Lung (tissue), 12 donors: ENCODE measurements around the gene OR14K1. TPM values are rescaled to one million over a fixed set of nuclear protein-coding genes. Genes with fewer than 3 reads are reported as not detected.

Source experiments
- ATAC-seq: fragments of 200-7000 bp; cut with Tn5 transposase; one replicate; pipeline ENCODE4 v1.9.1; 2020; ENCODE audit warnings: moderate number of reproducible peaks; ENCODE audit not compliant: insufficient read depth, low FRiP score
- DNase-seq, 3 donors: peaks; one replicate each; pipeline ENCODE4 v3.0.0-alpha.2; 2013 to 2017
- H3K27ac ChIP-seq, 2 donors: one replicate each; pipeline ENCODE4 v1.5.1; 2013; ENCODE audit warnings: mild to moderate bottlenecking in 2 of 2, moderate library complexity in 2 of 2, control low read depth in 1 of 2, inconsistent platforms in 1 of 2, low read depth in 1 of 2, low read length in 1 of 2
- H3K27me3 ChIP-seq, 3 donors: one replicate each; pipeline ENCODE4 v1.5.1; 2013; ENCODE audit warnings: low read length in 2 of 3; ENCODE audit not compliant: control insufficient read depth in 3 of 3, insufficient read depth in 3 of 3
- H3K36me3 ChIP-seq, 4 donors: one replicate each; pipeline ENCODE4 v1.5.1; 2013; ENCODE audit warnings: low read length in 4 of 4, mild to moderate bottlenecking in 1 of 4, moderate library complexity in 1 of 4; ENCODE audit not compliant: control insufficient read depth in 4 of 4, insufficient read depth in 4 of 4
- H3K4me1 ChIP-seq, 5 donors: one replicate each; pipeline ENCODE4 v1.5.1; 2013; ENCODE audit warnings: low read length in 5 of 5, mild to moderate bottlenecking in 2 of 5, moderate library complexity in 1 of 5; ENCODE audit not compliant: control insufficient read depth in 5 of 5, insufficient read depth in 5 of 5
- H3K4me3 ChIP-seq: one replicate; pipeline ENCODE4 v1.5.1; 2013; ENCODE audit warnings: mild to moderate bottlenecking, control low read depth, moderate library complexity
- H3K9ac ChIP-seq, 2 donors: one replicate each; pipeline ENCODE4 v1.5.1; 2013; ENCODE audit warnings: low read length in 2 of 2, control low read depth in 1 of 2; ENCODE audit not compliant: insufficient read depth in 1 of 2
- H3K9me3 ChIP-seq, 4 donors: one replicate each; pipeline ENCODE4 v1.5.1; 2013; ENCODE audit warnings: low read length in 3 of 4, mild to moderate bottlenecking in 1 of 4, moderate library complexity in 1 of 4; ENCODE audit not compliant: control insufficient read depth in 4 of 4, insufficient read depth in 3 of 4
- CTCF ChIP-seq: IDR thresholded peaks from 2 replicates; pipeline ENCODE4 v1.5.1; 2012; ENCODE audit warnings: mild to moderate bottlenecking; ENCODE audit errors: control extremely low read depth, extremely low read depth
- WGBS, 2 donors: extraction: QIAGEN DNeasy Blood & Tissue Kit; methylation state at CpG; one replicate each; pipeline ENCODE4 v1.1.7; 2013; 5-methylcytosine and 5-hydroxymethylcytosine counted together
- polyA plus RNA-seq, 2 donors: library from polyadenylated mRNA; stranded (reverse); fragments of 200-250 nt; gene quantifications; one replicate each; pipeline ENCODE4 v1.2.1, GENCODE V29; 2013
- total RNA-seq, 2 donors: library from RNA; depleted of rRNA in 1 of 2; stranded (reverse); fragments of >200 nt in 1 of 2; gene quantifications; one replicate each; pipeline ENCODE4 v1.2.1, GENCODE V29; 2014 to 2021
- donor health status: control.
- donor health status: control.
- donor health status: Bipolar disorder and iron deficiency.
- donor health status: healthy.
- donor health status: DM: yes; HTN: yes; CAD: no.

Gene OR14K1
- total and polyA plus RNA-seq, 4 donors = not detected

GRCh38 chr1:247760456-247760855 lies 22.0 kb downstream of the OR14K1 start, which contains the start of gene OR1C1:
Gene OR1C1, minus strand, starts transcription at chr1:247760556. Its CDS starts 2,150 bp downstream, at chr1:247758406.
- ATAC-seq (no peak), DNase-seq (no peak)
- TF ChIP-seq CTCF = no peak
- Histone ChIP-seq H3K9ac (no peak within 1 kb of the TSS), H3K27me3 (no peaks in the 10 kb centered on the region), H3K27ac (no peak within 1 kb of the TSS), H3K9me3 (peaks cover 0 to 7% (median 2%) of the 10 kb centered on the region in 4 donors), H3K36me3 (no peaks in the 10 kb centered on the region), H3K4me1 (no peaks in the 10 kb centered on the region), H3K4me3 (no peak within 1 kb of the TSS)
- 95 to 99% methylated on average over 3 of the region's 3 CpGs for WGBS, 2 donors

- Histone ChIP-seq H3K4me3 (no peak overlapping the region), H3K27ac (no peak overlapping the region), H3K9ac (no peak overlapping the region), H3K4me1 (no peaks in the 10 kb centered on the region), H3K36me3 (no peaks in the 10 kb centered on the region), H3K27me3 (no peaks in the 10 kb centered on the region), H3K9me3 (peaks cover 0 to 2% (median 0%) of the 10 kb centered on the region in 4 donors)
- ATAC-seq = no peak
- DNase-seq = no peak
- no peak for TF ChIP-seq CTCF
Measured at GRCh38 chr1:247769603-247770002, 31.2 kb downstream of the OR14K1 start.

Other genes with a start within 250 kb of the OR14K1 start
- gene OR2C3, start 202.2 kb upstream of the OR14K1 start, total RNA-seq = under 1 TPM in 1 of 2 donors, not detected in 1; 0.03 TPM
- gene OR2C3, start 202.2 kb upstream of the OR14K1 start, polyA plus RNA-seq = under 1 TPM in 1 of 2 donors, not detected in 1; under 0.01 TPM
- gene GCSAML, start 189.5 kb upstream of the OR14K1 start, total RNA-seq = 1 to 10 TPM in 1 of 2 donors, under 1 TPM in 1; 0.40 to 1.4 TPM
- under 1 TPM; 0.06 to 0.18 TPM for gene GCSAML, start 189.5 kb upstream of the OR14K1 start, polyA plus RNA-seq
- gene OR2G2, start 150.3 kb upstream of the OR14K1 start, total RNA-seq = not detected
- gene OR2G2, start 150.3 kb upstream of the OR14K1 start, polyA plus RNA-seq = not detected
- gene OR2G3, start 133.0 kb upstream of the OR14K1 start, total RNA-seq = not detected
- gene OR2G3, start 133.0 kb upstream of the OR14K1 start, polyA plus RNA-seq = not detected
- not detected for gene OR13G1, start 58.9 kb upstream of the OR14K1 start, total RNA-seq
- not detected for gene OR13G1, start 58.9 kb upstream of the OR14K1 start, polyA plus RNA-seq
- not detected for gene OR6F1, start 22.0 kb upstream of the OR14K1 start, total RNA-seq
- not detected for gene OR6F1, start 22.0 kb upstream of the OR14K1 start, polyA plus RNA-seq
- not detected for gene OR14A2, start 9.5 kb downstream of the OR14K1 start, total RNA-seq
- not detected for gene OR14A2, start 9.5 kb downstream of the OR14K1 start, polyA plus RNA-seq
- gene OR1C1, start 21.9 kb downstream of the OR14K1 start, total RNA-seq = not detected
- gene OR1C1, start 21.9 kb downstream of the OR14K1 start, polyA plus RNA-seq = not detected
- not detected for gene OR14A16, start 85.5 kb downstream of the OR14K1 start, total RNA-seq
- gene OR14A16, start 85.5 kb downstream of the OR14K1 start, polyA plus RNA-seq = not detected
- gene OR11L1, start 103.3 kb downstream of the OR14K1 start, total RNA-seq = not detected
- gene OR11L1, start 103.3 kb downstream of the OR14K1 start, polyA plus RNA-seq = not detected
- 1 to 10 TPM; 2.2 to 9.4 TPM for gene TRIM58, start 118.6 kb downstream of the OR14K1 start, total RNA-seq
- under 1 TPM; 0.71 to 0.92 TPM for gene TRIM58, start 118.6 kb downstream of the OR14K1 start, polyA plus RNA-seq
- gene OR2W3, start 157.0 kb downstream of the OR14K1 start, total RNA-seq = 1 to 10 TPM; 1.1 to 2.0 TPM
- under 1 TPM; 0.31 to 0.35 TPM for gene OR2W3, start 157.0 kb downstream of the OR14K1 start, polyA plus RNA-seq
- gene OR2T8, start 181.6 kb downstream of the OR14K1 start, total RNA-seq = under 1 TPM in 1 of 2 donors, not detected in 1; 0.21 TPM
- under 1 TPM in 1 of 2 donors, not detected in 1; 0.16 TPM for gene OR2T8, start 181.6 kb downstream of the OR14K1 start, polyA plus RNA-seq
- gene OR2AJ1, start 186.3 kb downstream of the OR14K1 start, total RNA-seq = not detected
- gene OR2AJ1, start 186.3 kb downstream of the OR14K1 start, polyA plus RNA-seq = not detected
- gene OR2L8, start 210.2 kb downstream of the OR14K1 start, total RNA-seq = not detected
- gene OR2L8, start 210.2 kb downstream of the OR14K1 start, polyA plus RNA-seq = not detected
- gene OR2AK2, start 226.6 kb downstream of the OR14K1 start, total RNA-seq = not detected
- not detected for gene OR2AK2, start 226.6 kb downstream of the OR14K1 start, polyA plus RNA-seq